H1 (cell line): ENCODE measurements around the gene TUBA4B. TPM values are rescaled to one million over a fixed set of nuclear protein-coding genes. Genes with fewer than 3 reads are reported as not detected.

Experiments used
- CTCF ChIA-PET: fragments of 300-600 bp; sonication (Branson Sonifier 250); formaldehyde crosslinking; loops from one replicate; lab custom pipeline; 2021; ENCODE audit not compliant: partially characterized antibody; lab: Charles Lee
- POLR2A ChIA-PET: fragments of 300-600 bp; sonication (Branson Sonifier 250); formaldehyde crosslinking; loops from one replicate; lab custom pipeline; 2021; ENCODE audit warnings: inconsistent platforms; ENCODE audit not compliant: partially characterized antibody; lab: Charles Lee
- DNase-seq, 2 experiments: peaks; one replicate each; pipeline versions ENCODE4 v3.0.0 to v3.0.0-alpha.2; 2010 to 2022; ENCODE audit warnings: low spot score in 2 of 2, low read depth in 1 of 2, mixed read lengths in 1 of 2
- FAIRE-seq: peaks from 2 replicates; lab custom pipeline; 2011; peaks lifted over from hg19 to GRCh38; lab: Jason Lieb, UNC
- H2AFZ ChIP-seq: 2 replicates; pipeline ENCODE4 v1.8.1; 2012; ENCODE audit warnings: low read length, inconsistent platforms
- H2AK5ac ChIP-seq: 2 replicates; pipeline ENCODE4 v1.6.1; 2013; ENCODE audit warnings: low read depth, low read length
- H2BK120ac ChIP-seq: replicated peaks from 2 replicates; pipeline ENCODE3; 2013; ENCODE audit warnings: low read depth, low read length, inconsistent platforms
- H2BK12ac ChIP-seq: 2 replicates; pipeline ENCODE4 v1.6.1; 2013; ENCODE audit warnings: low read depth, low read length
- H2BK15ac ChIP-seq: 2 replicates; pipeline ENCODE4 v1.6.1; 2013; ENCODE audit warnings: low read length
- H2BK20ac ChIP-seq: 2 replicates; pipeline ENCODE4 v1.6.1; 2013; ENCODE audit warnings: low read length
- H2BK5ac ChIP-seq: 2 replicates; pipeline ENCODE4 v1.6.1; 2013; ENCODE audit warnings: low read depth, low read length
- H3K14ac ChIP-seq: 2 replicates; pipeline ENCODE4 v1.6.1; 2013; ENCODE audit warnings: inconsistent platforms; ENCODE audit not compliant: insufficient read length
- H3K18ac ChIP-seq: 2 replicates; pipeline ENCODE4 v1.6.1; 2013; ENCODE audit warnings: low read length; ENCODE audit errors: extremely low read depth
- H3K23ac ChIP-seq: 2 replicates; pipeline ENCODE4 v1.6.1; 2013; ENCODE audit warnings: inconsistent platforms; ENCODE audit not compliant: insufficient read length
- H3K23me2 ChIP-seq: 2 replicates; pipeline ENCODE4 v1.6.1; 2013; ENCODE audit warnings: low read depth, low read length
- H3K27ac ChIP-seq: 2 replicates; pipeline ENCODE4 v1.6.1; 2011; ENCODE audit warnings: low read depth, low read length, inconsistent platforms
- H3K27me3 ChIP-seq, 4 experiments: replicated peaks in 1 of 4; 1 replicate in 1 of 4; 2 replicates in 3 of 4; pipeline versions ENCODE4 v1.6.1 to v1.8.1; 2011 to 2013; ENCODE audit warnings: low read length in 3 of 4, mild to moderate bottlenecking in 3 of 4, inconsistent platforms in 2 of 4, mixed read lengths in 2 of 4, moderate library complexity in 1 of 4; ENCODE audit not compliant: control insufficient read depth in 3 of 4, insufficient read depth in 3 of 4; ENCODE audit errors: extremely low read depth in 1 of 4
- H3K36me3 ChIP-seq, 4 experiments: 2 replicates each; pipeline versions ENCODE4 v1.6.1 to v1.8.1; 2011 to 2013; ENCODE audit warnings: mild to moderate bottlenecking in 4 of 4, low read length in 3 of 4, moderate library complexity in 2 of 4, control low read depth in 1 of 4, inconsistent platforms in 1 of 4; ENCODE audit not compliant: insufficient read depth in 4 of 4, control insufficient read depth in 2 of 4
- H3K4ac ChIP-seq: replicated peaks from 2 replicates; pipeline ENCODE3; 2013; ENCODE audit warnings: low read length, low read depth, mixed read lengths, inconsistent platforms; ENCODE audit not compliant: insufficient read length
- H3K4me1 ChIP-seq, 4 experiments: replicated peaks in 1 of 4; 1 replicate in 1 of 4; 2 replicates in 3 of 4; pipeline versions ENCODE4 v1.6.1 to v1.8.1; 2011 to 2013; ENCODE audit warnings: low read length in 3 of 4, inconsistent platforms in 2 of 4, mixed read lengths in 1 of 4; ENCODE audit not compliant: insufficient read depth in 4 of 4, control insufficient read depth in 3 of 4
- H3K4me2 ChIP-seq, 2 experiments: 2 replicates each; pipeline versions ENCODE4 v1.6.1 to v1.8.1; 2011 to 2013; ENCODE audit warnings: low read depth in 2 of 2, low read length in 2 of 2, control low read depth in 1 of 2, inconsistent platforms in 1 of 2, mild to moderate bottlenecking in 1 of 2; ENCODE audit not compliant: insufficient read depth in 1 of 2
- H3K4me3 ChIP-seq, 4 experiments: fragments of 200-600, 300-600 bp in 1 of 4; sonication (generic), shearing (Covaris generic), sonication (Bioruptor Twin) in 1 of 4; 2 replicates each; pipeline versions ENCODE4 v1.5.1 to v1.8.1; 2011 to 2016; ENCODE audit warnings: low read length in 4 of 4, low read depth in 3 of 4, control low read depth in 2 of 4, inconsistent platforms in 2 of 4, mild to moderate bottlenecking in 2 of 4, mixed read lengths in 1 of 4, moderate library complexity in 1 of 4; ENCODE audit not compliant: insufficient read depth in 2 of 4; ENCODE audit errors: extremely low read depth in 1 of 4
- H3K56ac ChIP-seq: replicated peaks from 2 replicates; pipeline ENCODE3; 2013; ENCODE audit warnings: low read depth, mild to moderate bottlenecking, mixed read lengths, low read length, inconsistent platforms; ENCODE audit not compliant: insufficient read length
- H3K79me1 ChIP-seq: 2 replicates; pipeline ENCODE4 v1.6.1; 2013; ENCODE audit warnings: low read depth, low read length, control low read depth
- H3K79me2 ChIP-seq, 2 experiments: 2 replicates each; pipeline versions ENCODE4 v1.6.1 to v1.8.1; 2012 to 2013; ENCODE audit warnings: low read length in 2 of 2, mild to moderate bottlenecking in 2 of 2, inconsistent platforms in 1 of 2; ENCODE audit not compliant: insufficient read depth in 2 of 2, control insufficient read depth in 1 of 2
- H3K9ac ChIP-seq, 4 experiments: replicated peaks in 1 of 4; 1 replicate in 1 of 4; 2 replicates in 3 of 4; pipeline versions ENCODE4 v1.6.1 to v1.8.1; 2011 to 2013; ENCODE audit warnings: low read depth in 3 of 4, low read length in 3 of 4, control low read depth in 2 of 4, mild to moderate bottlenecking in 2 of 4, moderate library complexity in 2 of 4, inconsistent platforms in 1 of 4; ENCODE audit errors: extremely low read depth in 1 of 4
- H3K9me3 ChIP-seq, 2 experiments: 2 replicates each; pipeline versions ENCODE4 v1.6.1 to v1.8.1; 2012 to 2013; ENCODE audit warnings: mild to moderate bottlenecking in 2 of 2, moderate library complexity in 2 of 2, control low read depth in 1 of 2, inconsistent platforms in 1 of 2, low read depth in 1 of 2, low read length in 1 of 2, mixed read lengths in 1 of 2; ENCODE audit not compliant: insufficient read depth in 2 of 2
- H4K20me1 ChIP-seq, 2 experiments: replicated peaks in 1 of 2; 2 replicates each; pipeline versions ENCODE3 to v1.8.1; 2011 to 2013; ENCODE audit warnings: inconsistent platforms in 2 of 2, low read length in 2 of 2, mild to moderate bottlenecking in 1 of 2; ENCODE audit not compliant: insufficient read depth in 2 of 2, control insufficient read depth in 1 of 2
- H4K5ac ChIP-seq: 2 replicates; pipeline ENCODE4 v1.6.1; 2013; ENCODE audit warnings: low read length, low read depth, mixed read lengths, inconsistent platforms; ENCODE audit not compliant: insufficient read length
- H4K8ac ChIP-seq: 2 replicates; pipeline ENCODE4 v1.8.0; 2013; ENCODE audit warnings: mild to moderate bottlenecking, moderate library complexity, low read length, inconsistent platforms; ENCODE audit not compliant: insufficient read depth; ENCODE audit errors: extremely low read depth
- H4K91ac ChIP-seq: replicated peaks from 2 replicates; pipeline ENCODE3; 2013; ENCODE audit warnings: low read length, mixed read lengths, inconsistent platforms; ENCODE audit not compliant: insufficient read length
- CBX5 ChIP-seq: fragments of 300-800, 300-1000 bp; sonication (generic); IDR thresholded peaks from 2 replicates; pipeline ENCODE4 v1.7.1; 2016; ENCODE audit warnings: antibody characterized with exemption, low read length, low read depth
- CHD2 ChIP-seq: IDR thresholded peaks from 2 replicates; pipeline ENCODE4 v1.6.1; 2012; ENCODE audit warnings: low read length, improper control_type of control experiment
- CREB1 ChIP-seq: IDR thresholded peaks from 2 replicates; pipeline ENCODE4 v1.6.1; 2012; ENCODE audit warnings: inconsistent platforms
- HDAC2 ChIP-seq, 2 experiments: fragments of 300-600 bp in 1 of 2; sonication (generic) in 1 of 2; IDR thresholded peaks; 2 replicates each; pipeline ENCODE4 v1.6.1; 2011 to 2012; ENCODE audit warnings: low read depth in 2 of 2, low read length in 2 of 2, mild to moderate bottlenecking in 2 of 2, moderate library complexity in 2 of 2, borderline replicate concordance in 1 of 2, inconsistent platforms in 1 of 2
- POLR2A ChIP-seq, 2 experiments: IDR thresholded peaks; 1 replicate in 1 of 2; 2 replicates in 1 of 2; pipeline ENCODE4 v1.6.1; 2011; ENCODE audit warnings: low read depth in 2 of 2, low read length in 2 of 2, mild to moderate bottlenecking in 2 of 2; ENCODE audit errors: control extremely low read depth in 1 of 2
- RAD21 ChIP-seq, 2 experiments: IDR thresholded peaks in 1 of 2; conservative IDR thresholded peaks in 1 of 2; 2 replicates each; pipeline ENCODE4 v1.6.1; 2011; ENCODE audit warnings: low read depth in 2 of 2, low read length in 2 of 2, improper control_type of control experiment in 1 of 2, inconsistent platforms in 1 of 2, mild to moderate bottlenecking in 1 of 2, moderate library complexity in 1 of 2
- RFX5 ChIP-seq: IDR thresholded peaks from 2 replicates; pipeline ENCODE4 v1.6.1; 2011; ENCODE audit warnings: low read depth, low read length, improper control_type of control experiment, borderline replicate concordance
- RXRA ChIP-seq: IDR thresholded peaks from 2 replicates; pipeline ENCODE4 v1.6.1; 2011; ENCODE audit warnings: low read depth, mild to moderate bottlenecking, low read length, moderate library complexity; ENCODE audit not compliant: insufficient read depth
- SIX5 ChIP-seq: IDR thresholded peaks from 2 replicates; pipeline ENCODE4 v1.6.1; 2011; ENCODE audit warnings: mild to moderate bottlenecking, low read depth, low read length
- TAF7 ChIP-seq: optimal IDR thresholded peaks from 2 replicates; pipeline ENCODE3; 2011; ENCODE audit warnings: low read depth, mild to moderate bottlenecking, inconsistent platforms, low read length, moderate library complexity, borderline replicate concordance
- YY1 ChIP-seq: IDR thresholded peaks from 2 replicates; pipeline ENCODE4 v1.6.1; 2011; ENCODE audit warnings: low read depth, mild to moderate bottlenecking, low read length
- WGBS, 2 experiments: shearing (Covaris generic) in 1 of 2; methylation state at CpG; one replicate each; pipeline versions ENCODE4 v1.1.6 to v1.1.7; 2013 to 2015; ENCODE audit warnings: low lambda C conversion rate in 2 of 2, mixed read lengths in 2 of 2, inconsistent platforms in 1 of 2, low coverage in 1 of 2, missing lambda C conversion rate in 1 of 2; ENCODE audit not compliant: insufficient replicate concordance in 2 of 2, insufficient coverage in 1 of 2, insufficient read length in 1 of 2; ENCODE audit errors: extremely low coverage in 1 of 2, missing lambda C conversion rate in 1 of 2; 5-methylcytosine and 5-hydroxymethylcytosine counted together
- polyA plus RNA-seq, 7 experiments: library from polyadenylated mRNA; depleted of rRNA in 3 of 7; stranded (reverse) in 5 of 7; unstranded in 2 of 7; fragments of >200 nt in 5 of 7; fragments of 200-250 nt in 2 of 7; gene quantifications; 1 replicate in 5 of 7; 2 replicates in 1 of 7; 4 replicates in 1 of 7; pipeline versions ENCODE4 v1.2.1 to v1.2.3, GENCODE V29; 2011 to 2013; ENCODE audit warnings: missing spikeins in 2 of 7, mixed read lengths in 2 of 7
- total RNA-seq: library from RNA; stranded (reverse); fragmentation: NEBNext Ultra II Directional; extraction: Animal tissue kit (Norgen Biotek cat#: 25700); gene quantifications from 2 replicates; pipeline ENCODE4 v1.2.1, GENCODE V29; 2021

TUBA4B gene
- total and polyA plus RNA-seq, 2 of the 8 experiments (the other 6 are each of a cell fraction or from before 2014, with no cell fraction given): 0.08 to 0.24 TPM

- Histone ChIP-seq H2BK12ac (0 out of 2 replicates have a peak overlapping the region, but pooled peaks have one; percentile 39), H3K18ac (no peak overlapping the region), H2AFZ (peak overlapping the region; percentile 62), H3K27me3 (no peaks in the 10 kb centered on the region), H2BK5ac (0 out of 2 replicates have a peak overlapping the region, but pooled peaks have one; percentile 26), H3K56ac (no peak overlapping the region)
- no peak for DNase-seq
- 33% methylated on average over 7 of the region's 7 CpGs; no CpG with 5 or more reads in 1 of the 2 experiments for WGBS, 2 experiments
- TF ChIP-seq CBX5 (no peak), RAD21 (IDR thresholded peaks at IDR 0.05 in 1 of 2, conservative IDR thresholded peaks at IDR 0.05 in 1 of 2; ENCODE audit: low read depth in 2 of 2, low read length in 2 of 2) (no peak), CREB1 (no peak), SIX5 (no peak), POLR2A (IDR thresholded peaks at IDR 0.05; ENCODE audit: control extremely low read depth in 1 of 2, low read depth in 2 of 2, low read length in 2 of 2) (no peak), CHD2 (no peak), TAF7 (no peak), YY1 (no peak), RXRA (no peak), RFX5 (no peak), HDAC2 (IDR thresholded peaks at IDR 0.05; ENCODE audit: borderline replicate concordance in 1 of 2, low read depth in 2 of 2, low read length in 2 of 2) (no peak)
- TF ChIP-seq, all 59 proteins: peak for 0
- Histone ChIP-seq H2BK120ac (no peak overlapping the region), H3K9me3 (no peaks in the 10 kb centered on the region; a peak in 1 of 4 replicates), H3K4me1 (peaks cover 0 to 6% (median 3%) of the 10 kb centered on the region in 4 experiments; a peak in 5 of 7 replicates), H3K14ac (no peak overlapping the region), H4K5ac (no peak overlapping the region), H3K23me2 (peaks cover 10% of the 10 kb centered on the region), H3K23ac (no peak overlapping the region), H2AK5ac (peak overlapping the region; percentile 71; the same call in 1 of the 2 replicates), H3K4me3 (peak overlapping the region; percentile 70 to 80 (median 73)), H3K27ac (no peak overlapping the region), H2BK15ac (0 out of 2 replicates have a peak overlapping the region, but pooled peaks have one; percentile 53), H4K20me1 (peaks cover 0 to 2% of the 10 kb centered on the region in 2 experiments), H4K8ac (no peak overlapping the region), H2BK20ac (no peak overlapping the region), H3K36me3 (peaks cover 0 to 18% (median 5%) of the 10 kb centered on the region in 4 experiments; a peak in 5 of 8 replicates), H4K91ac (no peak overlapping the region), H3K79me2 (no peaks in the 10 kb centered on the region), H3K4me2 (peak overlapping the region; percentile 94 to 100), H3K9ac (peak overlapping the region in 1 of 4 experiments; percentile 84; a peak in 1 of 7 replicates), H3K4ac (peak overlapping the region; percentile 0), H3K79me1 (no peaks in the 10 kb centered on the region)
- no peak for FAIRE-seq
- POLR2A ChIA-PET: interaction anchor here (0.8 to 6.1 kb wide), 15 partner anchors 9 to 547 kb away, joined by 3 to 101 read pairs (median 4); partner anchors contain the start of genes ABCB6, ANKZF1, ATG9A and BCS1L
- CTCF ChIA-PET: interaction anchor here (0.6 to 2.4 kb wide), 18 partner anchors 25 to 308 kb away, joined by 3 to 8 read pairs (median 3); partner anchors contain the start of genes CNPPD1 and TUBA4B
Observed at GRCh38 chr2:219205981-219206327, 47.1 kb upstream of the TUBA4B start.
